Adipose tissue (tissue), 3 donors: ENCODE results near the gene BEND3. TPM values are rescaled to one million over a fixed set of nuclear protein-coding genes. Genes with fewer than 3 reads are reported as not detected.
"Not testable (repeated sequence)": the region's sequence is repeated elsewhere in the genome, so short reads cannot be mapped to it uniquely, and the experiment has no call there.

ENCODE experiments used
- H3K27ac ChIP-seq: one replicate; pipeline ENCODE4 v1.5.1; 2013; ENCODE audit warnings: low read depth, low read length
- WGBS, 3 donors: extraction: QIAGEN DNeasy Blood & Tissue Kit; methylation state at CpG; one replicate each; pipeline ENCODE4 v1.1.7; 2013; 5-methylcytosine and 5-hydroxymethylcytosine counted together
- polyA plus RNA-seq, 3 donors: library from polyadenylated mRNA; stranded (reverse); fragments of 200-250 nt; gene quantifications; one replicate each; pipeline ENCODE4 v1.2.3, GENCODE V29; 2013
- donor health status: healthy with polysubstance abuse.
- donor health status: Bipolar disorder and iron deficiency.
- donor health status: healthy.

Gene BEND3
- polyA plus RNA-seq, 3 donors: 0.45 to 0.98 (median 0.69) TPM

DNA sequence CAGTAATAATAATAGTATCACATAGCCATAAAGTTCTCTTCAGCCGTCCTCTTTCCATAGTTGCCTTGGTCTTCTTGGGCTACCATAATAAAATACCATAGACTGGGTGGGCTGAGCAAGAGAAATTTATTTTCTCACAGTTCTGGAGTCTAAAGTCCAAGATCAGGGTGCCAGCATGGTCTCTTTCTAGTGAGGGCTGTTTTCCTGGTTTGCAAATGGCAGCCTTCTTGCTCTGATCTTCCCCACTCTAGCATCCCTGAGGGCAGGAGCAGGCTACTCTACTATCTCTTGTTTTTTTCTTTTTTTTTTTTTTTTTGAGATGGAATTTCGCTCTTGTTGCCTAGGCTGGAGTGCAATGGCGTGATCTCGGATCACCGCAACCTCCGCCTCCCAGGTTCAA lies 8.2 kb upstream of the BEND3 start:
- 87 to 98% (median 95%) methylated on average over 6 of the region's 6 CpGs for WGBS, 3 donors
- no peak overlapping the region for H3K27ac ChIP-seq

DNA sequence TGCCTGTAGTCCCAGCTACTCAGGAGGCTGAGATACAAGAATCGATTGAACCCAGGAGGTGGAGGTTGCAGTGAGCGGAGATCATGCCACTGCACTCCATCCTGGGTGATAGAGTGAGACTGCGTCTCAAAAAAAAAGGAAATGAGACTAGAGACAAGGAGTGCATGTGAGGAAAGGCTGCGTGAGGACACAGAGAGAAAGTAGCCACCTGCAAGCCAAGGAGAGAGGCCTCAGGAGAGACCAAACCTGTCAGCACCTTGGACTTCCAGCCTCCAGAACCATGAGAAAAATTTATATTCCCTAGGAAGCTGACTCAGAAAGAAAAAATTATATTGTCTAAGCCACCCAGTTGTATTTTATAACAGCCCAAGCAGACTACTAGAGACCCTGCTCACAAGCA lies 7.4 kb upstream of the BEND3 start:
- 84 to 94% (median 91%) methylated on average over 4 of the region's 4 CpGs for WGBS, 3 donors
- no peak overlapping the region for H3K27ac ChIP-seq

DNA sequence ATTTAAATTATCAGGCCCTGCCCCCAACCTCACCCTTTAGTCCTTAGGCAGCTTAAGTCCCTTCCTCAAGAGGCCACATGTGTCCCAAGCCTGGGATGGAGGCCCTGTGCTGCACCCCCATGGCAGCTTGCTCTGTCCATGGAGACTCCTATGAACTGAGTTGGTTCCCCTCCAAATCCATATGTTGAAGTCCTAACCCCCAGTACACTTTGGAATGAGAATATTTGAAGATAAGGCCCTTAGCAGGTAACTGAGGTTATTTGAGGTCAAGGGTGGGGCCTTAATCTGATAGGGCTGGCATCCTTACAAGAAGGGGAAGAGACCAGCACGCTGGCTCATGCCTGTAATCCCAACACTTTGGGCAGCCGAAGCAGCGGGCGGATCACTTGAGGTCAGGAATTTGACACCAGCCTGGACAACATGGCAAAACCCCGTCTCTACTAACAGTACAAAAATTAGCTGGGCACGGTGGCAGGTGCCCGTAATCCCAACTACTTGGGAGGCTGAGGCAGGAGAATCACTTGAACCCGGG lies 6.7 kb upstream of the BEND3 start:
- WGBS, 3 donors: 80 to 91% (median 90%) methylated on average over 8 of the region's 8 CpGs
- H3K27ac ChIP-seq: no peak overlapping the region

DNA sequence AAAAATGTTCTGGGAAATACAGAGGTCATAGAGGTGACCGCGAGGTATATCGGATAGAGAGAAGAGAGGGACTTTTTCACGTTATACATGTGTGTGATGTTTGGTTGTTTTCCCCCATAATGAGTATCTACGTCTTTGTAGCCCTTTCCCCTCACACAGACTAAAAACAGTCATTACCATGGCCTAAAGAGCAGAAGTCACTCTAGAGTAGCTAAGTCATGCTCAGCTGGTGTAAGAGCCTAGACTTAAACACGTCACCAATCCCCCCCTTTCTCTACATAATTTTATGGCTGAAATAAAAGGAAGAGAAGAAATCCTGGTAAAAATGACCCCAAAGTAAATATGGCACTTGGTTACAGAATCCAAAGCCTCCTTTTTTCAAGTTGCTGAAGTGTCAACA lies 6.0 kb upstream of the BEND3 start:
- 90 to 93% (median 93%) methylated on average over 6 of the region's 6 CpGs for WGBS, 3 donors
- no peak overlapping the region for H3K27ac ChIP-seq

DNA sequence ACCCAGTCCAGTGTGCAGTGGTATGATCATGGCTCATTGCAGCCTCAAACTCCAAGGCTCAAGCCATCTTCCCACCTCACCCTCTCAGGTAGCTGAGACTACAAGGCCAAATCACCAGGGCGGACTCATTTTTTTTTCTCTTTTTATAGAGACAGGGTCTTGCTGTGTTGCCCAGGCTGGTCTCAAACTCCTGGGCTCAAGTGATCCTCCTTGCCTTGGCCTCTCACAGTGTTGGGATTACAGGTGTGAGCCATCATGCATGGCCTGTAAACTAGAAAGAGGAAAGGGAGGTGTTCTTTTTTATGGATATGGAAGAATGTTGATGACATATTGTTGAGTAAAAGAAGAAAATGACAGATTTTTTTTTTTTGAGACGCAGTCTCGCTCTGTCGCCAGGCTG lies 5.1 kb upstream of the BEND3 start:
- WGBS, 3 donors: 85 to 98% (median 97%) methylated on average over 4 of the region's 4 CpGs
- H3K27ac ChIP-seq: no peak overlapping the region

DNA sequence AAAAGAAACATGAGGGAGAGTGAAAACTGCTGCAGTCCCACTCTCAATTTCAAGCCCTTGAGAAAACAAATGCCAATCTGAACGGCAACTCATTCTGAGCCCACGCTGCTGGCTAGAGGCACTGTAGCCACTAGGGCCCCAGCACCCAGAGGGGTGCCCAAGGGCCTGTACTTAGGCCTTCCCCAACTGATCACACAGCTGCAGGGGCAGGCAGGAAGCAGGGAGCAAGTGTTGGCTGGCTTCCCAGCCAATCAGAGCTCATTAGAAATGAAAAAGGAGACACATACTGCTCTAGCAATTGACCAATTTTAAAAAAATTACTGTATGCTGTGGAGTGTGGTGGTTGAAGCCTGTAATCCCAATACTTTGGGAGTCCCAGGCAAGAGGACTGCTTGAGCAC lies 3.7 kb upstream of the BEND3 start:
- no peak overlapping the region for H3K27ac ChIP-seq
- 67 to 83% (median 82%) methylated on average over 2 of the region's 2 CpGs for WGBS, 3 donors

DNA sequence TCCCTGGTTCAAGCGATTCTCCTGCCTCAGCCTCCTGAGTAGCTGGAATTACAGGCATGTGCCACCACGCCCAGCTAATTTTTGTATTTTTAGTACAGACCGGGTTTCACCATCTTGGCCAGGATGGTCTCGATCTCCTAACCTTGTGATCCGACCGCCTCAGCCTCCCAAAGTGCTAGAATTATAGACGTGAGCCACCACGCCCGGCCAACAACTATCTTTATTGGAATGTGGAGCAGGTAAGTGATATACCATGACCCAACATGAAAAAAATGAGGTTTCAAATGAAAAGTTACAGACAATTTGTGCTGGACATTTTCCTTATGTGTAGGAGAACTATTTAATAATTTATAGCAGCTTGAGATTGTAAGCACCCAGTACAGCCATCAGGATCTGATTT lies 3.2 kb upstream of the BEND3 start:
- 90 to 95% (median 95%) methylated on average over 9 of the region's 9 CpGs for WGBS, 3 donors
- not testable (repeated sequence) for H3K27ac ChIP-seq

DNA sequence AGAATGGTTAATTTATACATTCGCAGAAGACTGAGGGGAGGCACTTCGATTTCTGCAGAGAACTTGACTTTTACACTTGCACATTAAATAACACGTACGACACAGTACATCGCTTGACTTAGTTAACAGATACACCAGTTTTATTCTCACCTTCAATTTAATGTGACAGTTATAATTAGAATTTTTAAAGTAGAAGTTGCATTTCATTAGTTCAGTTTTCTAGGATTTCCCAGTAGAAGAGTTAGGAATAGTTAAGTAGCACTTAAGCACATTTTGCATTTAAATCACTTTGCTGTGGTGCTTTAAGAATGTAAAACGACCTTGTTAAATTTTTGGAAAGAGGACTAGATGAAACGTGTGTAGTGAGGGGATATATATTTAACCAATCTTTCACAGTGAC lies 1.6 kb upstream of the BEND3 start:
- 12 to 38% (median 29%) methylated on average over 7 of the region's 7 CpGs for WGBS, 3 donors
- H3K27ac ChIP-seq: no peak overlapping the region

DNA sequence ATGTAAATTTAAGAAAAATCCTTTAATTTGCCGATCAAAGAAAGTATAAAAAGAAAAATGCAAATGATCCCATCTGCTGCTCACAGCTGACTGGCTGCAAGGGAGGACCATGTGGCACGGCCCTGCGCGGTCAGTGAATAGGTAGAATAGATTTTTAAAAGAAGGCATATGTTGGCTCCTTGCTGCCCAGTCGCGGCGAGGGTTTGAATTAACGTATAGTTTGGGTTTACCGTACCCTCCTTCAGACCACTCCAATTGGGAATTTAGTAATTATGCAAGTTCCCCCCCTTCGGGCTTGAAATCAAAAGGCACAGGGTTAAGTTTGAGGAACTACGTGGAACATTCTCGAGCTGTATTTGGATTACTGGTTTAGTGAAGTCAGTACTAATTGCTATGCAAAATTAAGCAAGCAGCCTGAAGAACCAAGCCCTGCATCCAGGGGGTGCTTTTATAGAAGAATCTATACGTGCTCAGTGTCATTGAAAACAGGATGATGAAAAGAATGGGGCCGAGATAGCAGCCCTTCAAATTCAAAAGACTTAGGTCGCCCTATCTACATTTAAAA lies 1.1 kb upstream of the BEND3 start:
- no peak overlapping the region for H3K27ac ChIP-seq
- 1 to 4% (median 2%) methylated on average over 15 of the region's 15 CpGs for WGBS, 3 donors

DNA sequence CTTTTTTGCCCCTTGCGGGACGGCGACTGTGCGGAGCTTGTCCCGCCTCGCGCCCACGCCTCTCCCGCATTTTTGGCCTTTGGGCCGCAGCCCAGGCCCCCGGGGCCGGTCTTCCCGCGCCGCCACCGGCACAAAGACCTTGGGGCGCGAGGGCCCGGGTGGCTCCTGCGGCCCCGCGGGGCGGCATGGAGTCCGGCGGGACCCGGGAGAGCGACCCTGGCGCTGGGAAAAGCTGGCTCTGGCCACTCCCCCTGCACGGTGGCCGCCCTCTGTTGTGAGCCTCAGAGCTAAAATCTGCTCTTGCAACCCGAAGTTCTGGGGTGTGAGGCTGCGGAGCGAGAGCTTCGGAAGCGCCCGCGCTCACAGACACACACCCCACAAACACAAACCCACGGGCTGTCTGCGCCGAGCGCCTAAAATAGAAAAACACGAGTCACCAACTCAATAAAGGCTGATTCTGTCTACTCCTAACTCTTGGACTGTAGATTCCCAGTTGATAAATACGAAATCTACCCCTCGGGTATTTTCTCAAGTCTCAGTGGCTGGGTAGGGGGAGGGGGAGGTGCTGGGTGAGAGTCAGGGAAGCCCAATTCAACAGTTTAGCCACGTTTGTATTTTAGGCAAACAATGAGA lies 496 bp upstream of the BEND3 start:
- WGBS, 3 donors: 0 to 1% (median 0%) methylated on average over 43 to 45 of the region's 45 CpGs
- no peak overlapping the region for H3K27ac ChIP-seq

DNA sequence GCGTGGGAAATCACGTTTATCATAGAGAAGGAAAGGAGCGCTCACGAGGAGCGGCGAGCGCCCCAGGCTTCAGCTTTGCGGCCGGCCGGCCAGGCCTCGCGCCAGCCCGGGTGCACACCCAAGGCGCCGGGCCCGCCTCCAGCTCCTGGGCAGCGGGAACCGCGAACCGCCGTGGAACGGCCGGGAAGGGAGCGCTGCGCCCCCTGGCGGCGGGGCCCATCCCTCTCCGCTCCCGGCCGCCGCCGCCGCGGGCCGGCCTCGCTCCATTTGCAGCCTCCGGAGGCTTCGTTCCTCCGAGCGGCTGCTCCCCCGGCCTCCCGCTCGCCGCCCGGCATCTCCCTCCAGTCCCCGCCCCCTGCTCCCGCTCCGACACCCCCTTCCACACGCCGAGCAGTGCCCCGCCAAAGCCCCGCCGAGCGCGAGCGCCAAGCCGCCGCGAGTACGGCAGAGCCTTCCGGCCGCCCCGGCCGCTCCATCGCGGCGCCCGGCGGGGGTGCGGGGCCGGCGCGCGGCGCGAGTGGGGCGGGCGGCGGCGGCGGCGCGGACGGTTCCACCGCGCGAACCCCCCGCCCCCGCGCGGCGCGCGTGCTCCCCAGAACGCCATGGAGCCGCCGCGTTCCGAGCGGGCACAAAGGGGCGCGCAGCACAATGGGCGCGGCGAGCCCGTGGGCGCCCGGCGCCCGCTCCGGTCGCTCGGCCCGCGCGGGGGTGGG lies 946 bp downstream of the BEND3 start:
- peak overlapping the region; percentile 3 for H3K27ac ChIP-seq

DNA sequence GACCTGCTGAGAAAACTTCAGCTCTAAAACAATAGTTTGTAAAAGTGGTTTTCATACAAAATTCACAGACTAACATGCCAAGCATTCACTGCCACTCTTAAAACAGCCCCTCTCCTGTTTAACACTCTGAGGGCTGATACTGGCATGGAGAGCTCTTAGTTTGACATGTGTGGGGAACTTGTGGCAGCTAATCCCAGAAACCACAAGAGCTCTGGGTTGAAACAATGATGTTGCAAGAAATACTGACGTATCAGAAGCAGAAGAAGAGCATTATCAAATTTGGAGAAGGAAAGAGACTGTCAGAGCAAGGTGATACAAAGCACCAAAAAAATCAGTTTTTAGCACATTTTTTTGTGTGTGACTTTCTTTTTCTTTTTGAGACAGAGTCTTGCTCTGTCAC lies 5.1 kb downstream of the BEND3 start:
- WGBS, 3 donors: 59 to 86% (median 63%) methylated on average over 1 of the region's 1 CpG
- H3K27ac ChIP-seq: no peak overlapping the region

More for the DNA sequence above, 946 bp downstream of the BEND3 start:
- 0 to 1% (median 1%) methylated on average over 67 to 114 of the region's 116 CpGs for WGBS, 3 donors

DNA sequence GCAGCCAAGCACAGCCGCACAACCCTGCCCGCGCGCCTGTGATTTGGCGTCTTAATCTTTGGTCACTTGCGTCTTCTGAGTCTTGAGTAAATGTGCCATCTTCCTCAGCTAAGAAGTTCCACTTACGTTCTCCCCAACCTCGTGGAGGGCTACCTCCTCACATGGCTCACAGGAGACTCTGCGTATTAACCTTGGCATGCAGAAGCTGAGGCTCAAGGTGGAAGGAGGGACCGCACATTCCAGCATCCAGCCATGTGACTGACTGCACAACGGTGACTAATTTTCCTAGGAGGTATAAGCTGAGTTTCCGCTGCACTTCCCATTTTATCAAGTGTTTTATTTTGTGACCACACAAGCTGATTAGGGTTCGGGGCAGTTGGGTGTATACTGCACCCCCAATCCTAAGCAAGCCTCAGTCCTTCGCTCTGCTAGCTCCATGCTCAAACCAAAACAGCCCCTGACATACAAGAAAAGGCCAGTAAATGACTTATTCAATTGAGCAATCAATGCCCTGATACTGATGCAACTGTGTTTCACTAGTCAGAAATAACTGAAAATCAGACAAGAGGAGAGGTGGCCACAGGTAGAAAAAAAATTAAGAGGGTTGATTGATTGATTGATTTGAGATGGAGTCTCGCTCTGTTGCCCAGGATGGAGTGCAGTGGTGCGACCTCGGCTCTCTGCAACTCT lies 7.0 kb downstream of the BEND3 start:
- WGBS, 3 donors: 79 to 89% (median 82%) methylated on average over 17 of the region's 17 CpGs
- no peak overlapping the region for H3K27ac ChIP-seq

DNA sequence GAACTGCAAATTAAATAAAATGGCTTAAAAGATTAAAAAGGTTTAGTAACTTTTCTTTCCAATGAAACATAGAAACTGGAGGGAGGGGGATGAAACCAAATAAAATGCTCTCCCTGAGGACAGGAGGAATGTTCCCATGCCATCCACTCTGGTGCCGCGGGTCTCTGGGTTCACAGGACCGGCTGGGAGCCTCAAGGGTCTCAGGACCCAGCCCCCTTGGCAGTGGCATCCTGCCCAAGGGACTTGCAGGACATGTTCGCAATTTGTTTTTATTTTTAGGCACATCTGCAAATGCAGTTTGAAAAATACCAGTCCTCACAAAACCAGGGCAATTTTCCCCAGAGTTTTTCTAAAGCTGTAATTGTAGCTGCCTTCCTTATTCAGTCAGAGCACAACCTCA lies 7.5 kb downstream of the BEND3 start:
- no peak overlapping the region for H3K27ac ChIP-seq
- 82 to 89% (median 89%) methylated on average over 4 of the region's 4 CpGs for WGBS, 3 donors

DNA sequence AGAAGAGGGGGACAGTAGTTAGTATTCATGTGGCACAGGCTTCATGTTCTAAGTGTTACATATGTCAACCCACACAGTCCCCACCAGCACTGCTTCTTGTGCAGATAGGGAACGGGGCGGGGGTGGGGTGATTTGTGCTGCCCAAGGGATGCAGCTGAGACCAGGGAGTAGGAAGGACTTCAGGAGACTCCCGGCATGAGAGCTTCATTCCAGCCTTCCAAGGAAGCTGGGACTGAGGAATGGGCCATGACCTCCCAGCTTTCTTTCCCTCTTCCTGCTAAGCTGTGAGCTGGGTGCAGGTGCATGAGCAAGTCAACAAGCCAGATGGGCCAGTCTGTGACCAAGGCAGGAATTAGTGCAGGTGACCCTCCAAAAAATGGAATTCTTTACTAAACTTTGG lies 9.2 kb downstream of the BEND3 start:
- WGBS, 3 donors: 82 to 85% (median 83%) methylated on average over 3 of the region's 3 CpGs
- H3K27ac ChIP-seq: no peak overlapping the region

DNA sequence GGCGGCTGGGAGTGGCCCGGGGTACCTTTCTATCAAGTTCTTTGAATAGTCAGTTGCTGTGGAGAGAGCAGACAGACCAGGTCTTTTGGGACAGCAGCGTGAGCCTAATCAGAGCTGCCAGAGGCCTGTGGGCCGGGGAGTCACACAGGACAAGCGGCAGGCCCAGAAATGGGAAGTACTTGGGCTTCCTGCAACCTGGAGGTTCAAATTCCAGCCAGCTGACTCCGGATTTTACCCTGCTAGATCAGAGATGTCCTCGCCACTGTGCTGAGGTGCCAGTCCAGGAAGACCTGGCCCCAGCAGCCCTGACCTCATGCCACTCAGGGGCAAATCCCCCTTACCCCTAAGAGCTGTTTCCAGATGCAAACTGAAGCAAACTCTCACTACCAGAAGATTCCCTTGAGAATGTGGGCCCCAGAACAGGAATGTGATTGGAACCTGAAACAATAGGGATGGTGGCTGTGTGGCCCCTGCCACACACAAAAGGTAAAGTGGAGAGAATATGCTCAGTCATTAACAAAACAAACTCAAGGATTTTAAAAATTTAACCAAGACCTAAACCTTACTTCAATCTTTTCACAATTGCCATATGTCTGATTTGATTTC lies 9.7 kb downstream of the BEND3 start:
- WGBS, 3 donors: 65 to 87% (median 72%) methylated on average over 7 of the region's 7 CpGs
- H3K27ac ChIP-seq: no peak overlapping the region

DNA sequence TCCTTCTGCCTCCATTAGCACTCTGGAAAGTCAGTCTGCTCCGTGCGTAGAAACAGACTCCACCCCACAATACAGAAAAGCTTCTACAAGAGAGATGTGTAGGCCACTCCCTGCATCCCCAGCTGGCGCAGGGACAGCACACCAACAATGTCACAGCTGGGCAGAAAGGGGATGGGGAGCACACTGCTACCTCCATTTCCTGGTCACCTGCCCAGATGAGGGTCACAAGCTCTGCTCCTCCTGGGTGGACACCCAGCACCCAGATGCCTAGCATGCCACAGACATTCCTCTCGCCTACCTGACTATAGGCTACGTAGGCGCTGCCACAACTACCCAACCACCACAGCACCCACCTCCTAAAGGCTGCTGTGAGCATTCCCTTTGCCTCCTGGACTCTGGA lies 12.2 kb downstream of the BEND3 start:
- H3K27ac ChIP-seq: no peak overlapping the region
- 87 to 96% (median 93%) methylated on average over 6 of the region's 6 CpGs for WGBS, 3 donors

DNA sequence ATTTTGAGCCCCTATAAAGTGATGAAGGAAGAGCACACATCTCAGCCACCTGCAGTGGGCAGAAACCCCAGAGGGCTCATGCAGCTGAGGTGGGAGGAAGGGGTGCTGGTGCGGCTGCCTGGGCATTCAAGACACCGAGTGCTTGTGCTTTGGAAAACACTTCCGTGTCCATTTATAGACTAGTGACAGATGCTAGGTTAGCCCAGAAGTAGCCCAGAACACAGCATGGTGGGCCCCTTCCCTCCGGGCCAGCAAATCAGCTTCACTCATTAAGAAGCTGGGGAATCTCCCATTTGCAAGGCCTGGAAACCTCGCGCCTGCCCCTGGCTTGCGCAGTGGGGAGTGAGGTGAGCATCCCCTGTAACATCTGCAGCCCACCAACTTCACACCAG lies 12.9 kb downstream of the BEND3 start:
- 91 to 95% (median 93%) methylated on average over 7 of the region's 7 CpGs for WGBS, 3 donors
- H3K27ac ChIP-seq: no peak overlapping the region
